Measurements from ENCODE around the gene ARL4A. TPM values are rescaled to one million over a fixed set of nuclear protein-coding genes. Genes with fewer than 3 reads are reported as not detected.
A peak's percentile ranks its signal among the peaks of the same experiment; 100 is the strongest.

ARL4A gene
- total and polyA plus RNA-seq, 9 of the 15 experiments (the other 6 are each of a cell fraction or from before 2014, with no cell fraction given): 118 to 688 (median 172) TPM

- TF ChIP-seq TEAD4 (IDR thresholded peaks at IDR 0.05; ENCODE audit: low read length) (peak; percentile 87), TEAD4 (CRISPR knock-in tag; IDR thresholded peaks at IDR 0.05; ENCODE audit: borderline replicate concordance) (no peak), KDM4B (IDR thresholded peaks at IDR 0.05; ENCODE audit: borderline replicate concordance in 2 of 2, low read depth in 1 of 2) (no peak), CC2D1A (IDR thresholded peaks at IDR 0.05) (peak; percentile 22; the same call in 1 of the 2 replicates), FOXM1 (IDR thresholded peaks at IDR 0.05; ENCODE audit: low read depth) (0 out of 2 replicates have a peak, but pooled peaks have one; percentile 25), FOXM1 (CRISPR knock-in tag; IDR thresholded peaks at IDR 0.05; ENCODE audit: low read depth) (no peak), ZNF224 (CRISPR knock-in tag; IDR thresholded peaks at IDR 0.05) (no peak), FOXO4 (CRISPR knock-in tag; IDR thresholded peaks at IDR 0.05) (no peak), NFE2 (IDR thresholded peaks at IDR 0.05; ENCODE audit: low read depth) (peak; percentile 96), FOS (IDR thresholded peaks at IDR 0.05; ENCODE audit: extremely low read depth, insufficient read length) (peak; percentile 23), STAT5B (CRISPR knock-in tag; IDR thresholded peaks at IDR 0.05) (no peak), CREB1 (IDR thresholded peaks at IDR 0.05) (peak; percentile 40; the same call in 1 of the 2 replicates), CREB1 (CRISPR knock-in tag; IDR thresholded peaks at IDR 0.05) (no peak), POU5F1 (IDR thresholded peaks at IDR 0.05; ENCODE audit: borderline replicate concordance, low read depth, low read length, partially characterized antibody) (no peak), TEAD2 (tag; IDR thresholded peaks at IDR 0.05) (peak; percentile 8; the same call in 1 of the 2 replicates), PHTF2 (CRISPR knock-in tag; IDR thresholded peaks at IDR 0.05) (peak; percentile 82; the same call in 1 of the 2 replicates), MAFF (IDR thresholded peaks at IDR 0.05; ENCODE audit: low read length) (peak; percentile 91), GABPB2 (CRISPR knock-in tag; conservative IDR thresholded peaks at IDR 0.05) (no peak), KLF1 (tag; IDR thresholded peaks at IDR 0.05) (peak; percentile 85; the same call in 1 of the 2 replicates), CTBP1 (IDR thresholded peaks at IDR 0.05; ENCODE audit: borderline replicate concordance) (peak; percentile 62; the same call in 1 of the 2 replicates), TBP (optimal IDR thresholded peaks at IDR 0.05; ENCODE audit: low read depth, low read length) (peak; percentile 38)
- TF ChIP-seq, protein P1, sequence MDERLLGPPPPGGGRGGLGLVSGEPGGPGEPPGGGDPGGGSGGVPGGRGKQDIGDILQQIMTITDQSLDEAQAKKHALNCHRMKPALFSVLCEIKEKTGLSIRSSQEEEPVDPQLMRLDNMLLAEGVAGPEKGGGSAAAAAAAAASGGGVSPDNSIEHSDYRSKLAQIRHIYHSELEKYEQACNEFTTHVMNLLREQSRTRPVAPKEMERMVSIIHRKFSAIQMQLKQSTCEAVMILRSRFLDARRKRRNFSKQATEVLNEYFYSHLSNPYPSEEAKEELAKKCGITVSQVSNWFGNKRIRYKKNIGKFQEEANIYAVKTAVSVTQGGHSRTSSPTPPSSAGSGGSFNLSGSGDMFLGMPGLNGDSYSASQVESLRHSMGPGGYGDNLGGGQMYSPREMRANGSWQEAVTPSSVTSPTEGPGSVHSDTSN (CRISPR knock-in tag; IDR thresholded peaks at IDR 0.05; ENCODE audit: low read depth): no peak
- TF ChIP-seq, protein P1 (tag; conservative IDR thresholded peaks at IDR 0.05; ENCODE audit: low read depth): peak; percentile 52
- TF ChIP-seq, protein P2, sequence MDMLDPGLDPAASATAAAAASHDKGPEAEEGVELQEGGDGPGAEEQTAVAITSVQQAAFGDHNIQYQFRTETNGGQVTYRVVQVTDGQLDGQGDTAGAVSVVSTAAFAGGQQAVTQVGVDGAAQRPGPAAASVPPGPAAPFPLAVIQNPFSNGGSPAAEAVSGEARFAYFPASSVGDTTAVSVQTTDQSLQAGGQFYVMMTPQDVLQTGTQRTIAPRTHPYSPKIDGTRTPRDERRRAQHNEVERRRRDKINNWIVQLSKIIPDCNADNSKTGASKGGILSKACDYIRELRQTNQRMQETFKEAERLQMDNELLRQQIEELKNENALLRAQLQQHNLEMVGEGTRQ (CRISPR knock-in tag; IDR thresholded peaks at IDR 0.05): peak; percentile 59
Measured at GRCh38 chr7:12647364-12648219, 39.8 kb upstream of the ARL4A start (continued).
